HG02870 (cell line): Measurements from ENCODE around the gene SOCS3.

Experiments
- ATAC-seq: cut with Tn5 transposase; IDR thresholded peaks from one replicate; pipeline ENCODE4 v1.9.1; 2021; ENCODE audit warnings: mild to moderate bottlenecking, moderate library complexity; ENCODE audit not compliant: unreplicated experiment

SOCS3 gene

GRCh38 chr17:78391051-78391431 is 31.2 kb upstream of the SOCS3 start:
- no peak for ATAC-seq

GRCh38 chr17:78390241-78391050 is 30.6 kb upstream of the SOCS3 start:
- no peak for ATAC-seq

GRCh38 chr17:78387977-78388941 is 28.4 kb upstream of the SOCS3 start:
- ATAC-seq = no peak

GRCh38 chr17:78384479-78385175 is 24.8 kb upstream of the SOCS3 start:
- ATAC-seq = peak; percentile 27

- ATAC-seq = peak; percentile 41
These were observed 24.0 kb upstream of the SOCS3 start for GRCh38 chr17:78383725-78384471.

- no peak for ATAC-seq
These were observed 21.8 kb upstream of the SOCS3 start for GRCh38 chr17:78381601-78382232.

GRCh38 chr17:78380370-78380769 is 20.5 kb upstream of the SOCS3 start:
- no peak for ATAC-seq

- ATAC-seq = no peak
These were observed 19.2 kb upstream of the SOCS3 start for GRCh38 chr17:78379131-78379491.

- peak; percentile 67 for ATAC-seq
These were observed 18.6 kb upstream of the SOCS3 start, which contains the start of gene PGS1 for GRCh38 chr17:78378225-78379130. Gene PGS1 (plus strand): TSS chr17:78378649. CDS start chr17:78378666, 17 bp downstream.

- ATAC-seq = no peak
These were observed 18.0 kb upstream of the SOCS3 start for GRCh38 chr17:78377858-78378224.

GRCh38 chr17:78376161-78376560 is 16.3 kb upstream of the SOCS3 start:
- ATAC-seq = no peak

GRCh38 chr17:78375401-78376151 is 15.7 kb upstream of the SOCS3 start:
- no peak for ATAC-seq

- ATAC-seq = no peak
These were observed 14.9 kb upstream of the SOCS3 start for GRCh38 chr17:78374631-78375274.

- ATAC-seq = no peak
These were observed 14.3 kb upstream of the SOCS3 start for GRCh38 chr17:78374189-78374588.

GRCh38 chr17:78372841-78373240 is 13.0 kb upstream of the SOCS3 start:
- no peak for ATAC-seq

- no peak for ATAC-seq
These were observed 11.2 kb upstream of the SOCS3 start for GRCh38 chr17:78371056-78371455.

- ATAC-seq = no peak
These were observed 10.0 kb upstream of the SOCS3 start for GRCh38 chr17:78369791-78370381.
